ENCODE results near the gene RFFL. TPM values are rescaled to one million over a fixed set of nuclear protein-coding genes. Genes with fewer than 3 reads are reported as not detected.

Gene RFFL
- total RNA-seq, 1 donor from 2014 or later, result 45.4 TPM

- DNase-seq (ENCODE audit: low spot score), result peak; percentile 12
These were observed 88.4 kb downstream of the RFFL start for GRCh38 chr17:34974794-34975785.

- no peak for DNase-seq (ENCODE audit: low spot score)
These were observed 89.3 kb downstream of the RFFL start for GRCh38 chr17:34974179-34974578.

- peak; percentile 96 for DNase-seq (ENCODE audit: low spot score)
These were observed 102.2 kb downstream of the RFFL start, which contains the start of the genes CCT6B and ZNF830 for GRCh38 chr17:34961093-34961911. TSS of gene CCT6B (minus strand) at chr17:34961460. CDS start at chr17:34961393, 67 bp downstream. TSS of gene ZNF830 (plus strand) at chr17:34961540. CDS start at chr17:34961567, 27 bp downstream.

GRCh38 chr17:34958438-34958837, 105.1 kb downstream of the RFFL start:
- no peak for DNase-seq (ENCODE audit: low spot score)

Other genes with a start within 250 kb of the RFFL start
- gene CCT6B, start 102.2 kb downstream of the RFFL start, total RNA-seq, result 1.2 TPM
- 12.0 TPM for gene ZNF830, start 102.2 kb downstream of the RFFL start, total RNA-seq
- gene LIG3, start 83.2 kb downstream of the RFFL start, total RNA-seq, result 39.1 TPM
- 9.5 TPM for gene RAD51D, start 56.2 kb upstream of the RFFL start, total RNA-seq
- gene FNDC8, start 57.9 kb upstream of the RFFL start, total RNA-seq, result not detected
- gene NLE1, start 78.6 kb upstream of the RFFL start, total RNA-seq, result 7.1 TPM
- 0.12 TPM for gene UNC45B, start 84.1 kb upstream of the RFFL start, total RNA-seq
- gene SLC35G3, start 130.7 kb upstream of the RFFL start, total RNA-seq, result not detected
- gene SLFN5, start 179.4 kb upstream of the RFFL start, total RNA-seq, result 18.3 TPM

All from mucosa of gallbladder (tissue), 1 donor.